Gastroesophageal sphincter (tissue), 3 donors: ENCODE measurements around the gene SLC25A39.

Experiments
- CTCF ChIP-seq, 4 experiments: fragments of 200-600 bp in 2 of 4; fragments of 450-650 bp in 2 of 4; sonication (generic) in 1 of 4; IDR thresholded peaks; one replicate each; pipeline ENCODE4 v1.5.1; 2017 to 2019; ENCODE audit warnings: antibody characterized with exemption in 4 of 4, mild to moderate bottlenecking in 2 of 4, moderate library complexity in 2 of 4
- POLR2A ChIP-seq, 2 donors: fragments of 450-650 bp; IDR thresholded peaks; one replicate each; pipeline ENCODE4 v1.6.1; 2017; ENCODE audit warnings: antibody characterized with exemption in 2 of 2, mild to moderate bottlenecking in 2 of 2, moderate library complexity in 1 of 2
- POLR2AphosphoS5 ChIP-seq: sonication (generic); formaldehyde crosslinking; IDR thresholded peaks from one replicate; pipeline ENCODE4 v1.6.1; 2017; ENCODE audit warnings: antibody characterized with exemption

GRCh38 chr17:44358066-44358465, 33.4 kb upstream of the SLC25A39 start:
- TF ChIP-seq CTCF (IDR thresholded peaks at IDR 0.05) (no peak), POLR2A (IDR thresholded peaks at IDR 0.05) (no peak), POLR2AphosphoS5 (no peak)
